DMS114 treated with DMSO at 0.1 percent for 48 hours (cell line): ENCODE data around the gene C1orf50.
A peak's percentile ranks its signal among the peaks of the same experiment; 100 is the strongest.
"Not testable (repeated sequence)": the region's sequence is repeated elsewhere in the genome, so short reads cannot be mapped to it uniquely, and the experiment has no call there.

ENCODE experiments used
- DNase-seq: peaks from one replicate; lab custom pipeline; 2025; ENCODE audit not compliant: unreplicated experiment; lab: John Stamatoyannopoulos, UW

C1orf50 gene

DNA sequence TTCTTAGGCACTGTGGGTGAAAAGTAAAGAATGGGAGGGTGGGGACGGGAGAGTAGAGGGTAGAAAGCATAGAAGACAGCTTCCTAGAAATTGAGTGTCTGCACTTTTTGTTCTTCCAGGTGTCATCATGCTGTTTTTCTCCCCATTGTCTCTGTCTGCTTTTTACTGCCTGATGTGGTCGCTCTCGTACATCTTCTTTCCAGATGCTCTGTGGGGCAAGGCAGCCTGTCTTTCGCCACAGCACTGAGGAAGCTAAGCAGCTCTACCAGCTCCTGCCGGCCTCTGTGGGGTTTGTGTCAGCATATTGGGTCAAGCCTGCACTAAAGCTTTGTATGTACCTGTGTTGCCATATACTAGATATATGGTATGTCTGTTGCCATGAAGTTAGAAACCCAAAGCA, 30.9 kb downstream of the C1orf50 start:
- DNase-seq: no peak

DNA sequence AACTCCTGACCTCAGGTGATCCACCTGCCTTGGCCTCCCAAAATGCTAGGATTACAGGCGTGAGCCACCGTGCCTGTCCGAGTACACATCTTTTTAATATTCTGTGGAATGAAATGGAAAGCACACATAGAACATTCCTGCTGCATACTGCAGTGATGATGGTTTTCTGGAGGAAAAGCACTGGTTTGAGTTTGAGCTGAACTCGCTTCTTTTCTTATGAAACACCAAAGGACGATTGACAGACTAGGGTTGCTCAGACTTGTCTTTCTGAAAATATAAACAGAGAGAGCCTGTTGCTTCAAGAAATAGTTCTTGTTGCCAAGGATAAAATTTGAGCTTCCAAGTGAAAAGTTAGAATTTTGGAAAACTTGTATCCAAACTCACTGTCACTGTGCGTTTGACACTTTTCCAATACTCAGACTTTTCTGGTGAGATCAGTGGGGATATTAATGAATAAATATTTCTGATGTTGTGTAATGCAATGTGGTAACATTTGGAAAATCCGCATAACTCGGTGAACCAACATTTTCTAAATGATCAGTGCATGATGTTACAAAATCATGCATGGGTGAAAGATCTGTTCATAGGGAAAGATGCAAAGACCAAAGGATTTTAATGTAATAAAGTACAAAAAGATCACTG, 34.9 kb downstream of the C1orf50 start:
- no peak for DNase-seq

DNA sequence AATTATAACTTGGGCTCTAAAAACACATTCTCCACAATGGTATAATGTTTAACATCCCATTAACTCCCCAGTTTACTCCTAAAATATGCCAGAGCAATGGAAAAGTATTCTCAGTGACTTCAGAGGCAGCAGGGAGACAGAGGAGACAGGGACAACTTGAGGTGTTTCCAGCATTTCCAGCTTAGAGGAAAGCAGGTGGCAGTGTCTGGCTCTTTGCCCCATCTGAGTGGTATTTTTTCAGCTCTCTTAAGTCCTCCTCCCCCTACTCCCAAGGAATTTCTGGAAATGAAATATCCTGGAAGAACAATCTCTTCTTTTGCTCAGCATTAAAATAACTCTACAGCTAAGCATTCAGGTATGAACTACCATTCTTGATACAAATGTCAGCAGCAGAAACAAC, 39.1 kb downstream of the C1orf50 start:
- no peak for DNase-seq

DNA sequence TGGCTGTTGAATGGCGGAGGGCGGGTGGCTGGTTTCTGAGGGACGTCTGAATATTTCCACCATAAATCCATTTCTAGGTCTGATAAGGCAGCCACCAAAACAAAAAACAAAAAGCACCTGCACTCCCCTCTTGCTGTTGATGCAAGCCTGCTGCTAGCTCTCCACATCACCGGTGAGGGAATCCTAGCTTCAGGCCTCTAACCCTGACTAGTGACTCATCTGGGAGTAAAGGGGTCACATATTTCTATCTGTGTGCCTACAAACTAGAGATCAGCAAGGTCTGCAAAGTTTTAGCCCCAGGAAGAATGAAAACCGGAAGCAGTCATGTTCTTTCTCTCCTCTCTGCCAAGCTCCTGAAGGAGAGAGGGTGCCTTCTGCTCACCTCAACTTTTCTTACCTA, 39.5 kb downstream of the C1orf50 start:
- no peak for DNase-seq

DNA sequence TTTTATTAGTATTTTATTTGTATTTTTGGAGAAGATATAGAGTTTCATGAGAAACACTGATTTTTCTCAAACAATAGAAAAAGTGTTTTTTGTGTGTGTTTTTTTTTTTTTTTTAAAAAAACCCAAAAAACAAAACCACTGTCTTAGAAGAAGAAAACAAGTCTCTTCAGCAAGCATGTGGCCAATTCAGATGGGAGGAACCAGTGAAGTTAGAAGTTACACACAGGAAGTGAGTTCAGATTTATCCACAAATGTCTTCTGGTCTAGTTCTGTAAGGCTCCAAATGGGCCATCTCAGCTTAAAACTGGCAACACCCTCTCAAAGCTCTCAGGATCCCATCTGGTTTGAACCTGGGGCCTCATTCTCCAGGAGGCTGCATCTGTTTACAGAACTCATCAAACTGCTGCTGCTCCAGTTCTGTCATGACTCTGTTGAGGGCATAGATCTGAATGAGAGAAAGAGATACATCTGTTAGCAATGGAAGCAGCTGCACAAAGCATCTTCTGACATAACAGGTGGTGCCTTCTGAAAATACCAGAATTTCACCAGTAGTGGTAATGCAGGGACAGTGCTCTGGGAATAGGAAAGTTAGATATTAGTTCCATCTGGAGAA, 40.1 kb downstream of the C1orf50 start:
- no peak for DNase-seq

DNA sequence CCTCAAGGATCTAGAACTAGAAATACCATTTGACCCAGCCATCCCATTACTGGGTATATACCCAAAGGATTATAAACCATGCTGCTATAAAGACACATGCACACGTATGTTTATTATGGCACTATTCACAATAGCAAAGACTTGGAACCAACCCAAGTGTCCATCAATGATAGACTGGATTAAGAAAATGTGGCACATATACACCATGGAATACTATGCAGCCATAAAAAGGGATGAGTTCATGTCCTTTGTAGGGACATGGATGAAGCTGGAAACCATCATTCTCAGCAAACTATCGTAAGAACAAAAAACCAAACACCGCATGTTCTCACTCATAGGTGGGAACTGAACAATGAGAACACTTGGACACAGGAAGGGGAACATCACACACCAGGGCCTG, 47.8 kb downstream of the C1orf50 start:
- not testable (repeated sequence) for DNase-seq

DNA sequence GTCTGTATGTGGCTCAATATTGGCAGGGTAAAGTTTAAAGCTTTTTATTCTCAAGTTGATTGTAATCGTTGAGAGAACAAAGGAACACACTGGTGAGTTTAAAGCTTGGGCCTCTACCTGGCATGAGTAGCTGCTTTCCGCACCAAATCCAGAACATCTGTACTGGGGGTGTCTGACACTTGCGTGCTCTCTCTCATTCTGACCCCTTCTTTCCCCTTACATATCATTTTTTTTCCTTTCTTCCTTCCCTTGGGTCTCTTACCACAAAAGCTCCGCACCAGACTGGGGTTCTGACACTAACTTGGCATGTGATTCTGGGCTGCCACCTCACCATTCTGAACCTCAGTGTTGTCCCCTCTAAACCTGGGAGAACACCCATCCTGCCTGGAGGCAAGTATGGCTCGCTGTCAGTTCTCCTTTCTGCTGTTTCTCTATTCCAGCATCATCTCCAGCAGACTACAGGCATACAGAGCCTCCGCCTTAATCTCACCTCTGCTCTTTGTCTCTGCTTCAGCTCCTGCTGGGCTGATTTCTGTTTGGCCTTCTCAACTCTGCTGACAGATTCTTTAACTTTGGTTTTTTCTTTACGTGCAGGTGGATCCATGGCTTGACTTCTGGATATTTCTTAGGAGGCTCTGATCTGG, 49.0 kb downstream of the C1orf50 start:
- DNase-seq: no peak

DNA sequence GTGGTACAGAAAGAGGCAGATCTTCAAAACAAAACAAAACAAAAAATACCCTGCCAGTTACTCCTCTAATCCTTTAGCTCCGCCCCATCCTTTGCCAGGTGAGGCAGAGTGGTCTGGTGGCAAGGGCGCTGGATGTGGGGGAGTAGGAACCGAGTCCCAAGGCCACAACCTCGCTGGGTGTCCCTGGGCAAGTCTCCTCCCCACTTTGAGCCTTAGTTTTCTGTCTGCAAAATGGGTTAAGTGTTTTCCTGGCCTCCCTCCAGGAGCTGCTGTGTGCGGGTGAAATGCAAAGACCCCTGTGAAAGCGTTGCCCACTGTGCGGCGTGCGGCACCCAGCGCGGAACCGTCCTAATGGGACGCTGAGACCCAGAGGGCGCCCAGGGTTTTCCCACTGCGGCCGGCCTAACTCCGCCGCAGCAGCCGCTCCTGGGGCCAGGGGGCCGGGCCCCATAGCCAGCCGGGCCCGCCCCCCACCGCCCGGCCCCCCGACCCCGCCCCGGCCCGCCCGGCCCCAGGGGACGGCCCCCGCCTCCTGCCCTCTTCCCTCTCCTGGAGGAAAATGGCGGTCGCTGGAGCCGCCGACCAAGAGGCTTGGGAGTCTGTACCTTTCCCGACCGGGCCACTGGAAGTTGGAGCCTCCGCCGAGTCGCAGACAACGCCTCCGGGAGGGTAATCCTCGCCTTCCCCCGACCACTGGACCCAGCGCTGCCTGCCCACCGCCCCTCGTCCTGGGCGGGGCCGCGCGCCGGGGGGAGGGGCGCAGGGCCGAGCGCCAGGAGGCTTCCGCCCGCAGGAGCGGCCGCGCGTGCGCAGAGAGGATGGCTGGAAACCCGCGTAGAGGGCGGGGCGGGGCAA, 49.8 kb downstream of the C1orf50 start, which contains the start of the genes ERMAP and SVBP:
ERMAP (plus strand) TSS at position 538 of the 855 bp plus-strand sequence. CDS start 13,327 bp downstream, outside the sequence.
SVBP (minus strand) TSS at position 813 of the 855 bp plus-strand sequence. CDS start 853 bp downstream, outside the sequence.
- DNase-seq: peak; percentile 79

DNA sequence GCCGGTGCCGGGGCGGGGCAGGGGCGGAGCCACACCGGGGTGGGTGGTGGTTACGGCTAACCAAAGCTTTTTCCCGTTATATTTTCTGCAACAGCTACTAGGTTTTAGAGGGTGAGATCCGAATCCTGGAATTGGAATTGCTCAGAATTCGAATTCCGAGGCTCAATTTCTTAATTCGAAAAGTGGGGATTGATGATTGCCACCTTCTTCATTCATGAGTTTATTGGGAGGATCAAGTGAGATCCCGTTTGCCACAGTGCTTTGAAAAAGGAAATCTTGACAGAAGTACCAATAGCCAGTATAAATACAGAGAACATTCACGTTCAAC, 50.4 kb downstream of the C1orf50 start:
- DNase-seq: peak; percentile 79

DNA sequence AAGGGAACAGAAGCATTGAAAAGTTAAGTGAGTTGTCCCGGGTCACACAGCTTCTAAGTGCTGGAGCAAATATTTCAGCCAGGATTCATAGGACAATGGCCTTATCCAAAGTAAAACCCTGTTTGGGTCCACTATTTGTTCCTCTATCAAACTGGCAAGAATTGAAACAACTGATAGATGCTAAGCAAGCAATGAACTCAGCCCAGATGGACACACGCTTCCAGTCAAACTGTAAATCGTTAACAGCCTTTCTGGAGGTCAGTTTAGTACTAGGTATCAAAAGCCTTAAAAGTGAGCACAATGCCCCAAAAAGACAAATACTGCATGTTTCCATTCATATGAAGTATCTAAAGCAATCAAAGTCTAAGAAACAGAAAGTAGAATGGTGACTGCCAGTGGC, 50.9 kb downstream of the C1orf50 start:
- DNase-seq: no peak

DNA sequence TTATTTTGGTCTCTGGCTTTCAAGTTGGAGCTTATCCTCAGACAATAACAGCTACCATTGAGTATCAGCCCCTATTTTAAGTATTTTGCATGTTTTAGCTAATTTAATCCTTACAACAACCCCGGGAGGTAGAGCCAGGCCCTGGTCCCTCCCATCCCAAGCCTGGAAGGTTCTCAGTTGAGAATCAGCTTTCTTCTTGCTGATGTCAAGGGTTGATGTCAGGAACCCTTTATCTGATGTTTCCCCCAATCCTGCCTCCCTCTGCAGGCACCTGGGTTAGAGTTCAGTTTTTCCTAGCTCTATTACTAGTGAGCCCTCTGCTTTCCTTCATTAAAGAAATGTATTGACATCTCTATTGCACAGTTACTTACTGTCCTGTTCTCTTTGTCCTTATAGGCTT, 53.8 kb downstream of the C1orf50 start:
- DNase-seq: no peak

DNA sequence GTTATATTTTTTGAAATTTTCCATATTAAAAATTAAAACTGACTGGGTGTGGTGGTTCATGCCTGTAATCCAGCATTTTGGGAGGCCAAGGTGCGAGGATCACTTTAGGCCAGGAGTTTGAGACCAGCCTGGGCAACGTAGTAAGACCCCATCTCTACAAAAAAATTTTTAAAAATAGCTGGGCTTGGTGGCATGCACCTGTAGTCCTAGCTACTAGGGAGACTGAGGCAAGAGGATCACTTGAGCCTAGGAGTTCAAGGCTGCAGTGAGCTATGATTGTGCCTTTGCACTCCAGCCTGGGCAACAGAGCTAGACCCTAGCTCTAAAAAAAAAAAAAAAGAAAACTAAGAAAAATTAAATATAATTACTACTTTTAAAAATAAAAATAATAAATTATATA, 54.6 kb downstream of the C1orf50 start:
- DNase-seq: no peak

DNA sequence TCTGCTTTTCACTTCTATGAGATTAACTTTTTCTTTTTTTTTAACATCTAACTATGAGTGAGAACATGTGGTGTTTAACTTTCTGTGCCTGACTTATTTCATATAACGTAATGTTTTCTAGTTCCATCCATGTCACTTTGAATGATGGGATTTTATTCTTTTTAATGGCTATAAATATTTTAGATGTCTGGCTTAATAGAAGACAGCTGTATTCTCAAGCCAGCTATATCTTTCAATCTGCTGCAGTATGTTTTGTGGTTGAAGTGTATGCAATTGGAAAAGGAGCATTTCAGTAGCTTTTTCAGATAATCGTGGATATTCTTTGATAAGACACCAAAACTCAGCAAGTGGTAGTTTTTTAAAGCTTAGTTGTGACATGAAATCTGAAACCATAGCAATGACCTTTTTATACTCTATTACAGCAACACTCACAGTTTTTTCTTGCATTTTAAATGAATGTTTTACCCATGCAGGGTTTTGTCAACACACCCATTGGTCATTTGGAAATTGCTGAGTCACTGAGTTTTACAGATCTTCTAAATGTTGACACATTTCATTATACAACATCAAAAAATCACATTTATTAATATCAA, 55.8 kb downstream of the C1orf50 start:
- no peak for DNase-seq

DNA sequence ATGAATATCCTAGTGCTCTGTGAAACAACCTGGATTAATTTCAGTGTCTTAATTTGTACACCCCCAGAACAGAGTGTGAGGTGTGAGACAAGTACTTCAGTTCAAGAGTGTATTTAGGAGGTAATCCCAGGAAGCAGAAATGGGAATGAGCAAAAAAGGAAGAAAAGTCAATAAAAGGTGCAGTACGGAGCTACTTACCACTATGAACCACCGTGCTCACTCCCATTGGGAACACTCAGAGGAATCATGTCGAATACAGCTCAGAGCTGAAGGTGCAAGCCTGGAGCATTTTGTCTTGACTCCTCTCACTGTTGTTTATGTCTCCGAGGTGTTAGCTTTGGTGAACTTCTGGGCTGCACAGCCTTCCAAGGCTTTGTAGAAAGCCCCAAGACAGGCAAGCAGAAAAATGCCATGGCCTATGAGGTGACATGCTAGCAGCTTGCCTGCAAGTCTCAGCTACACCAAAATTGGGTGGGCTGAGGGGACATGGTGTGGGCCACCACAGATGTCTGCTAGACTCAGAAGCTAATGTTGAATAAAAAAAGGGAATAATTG, 57.5 kb downstream of the C1orf50 start:
- DNase-seq: no peak

DNA sequence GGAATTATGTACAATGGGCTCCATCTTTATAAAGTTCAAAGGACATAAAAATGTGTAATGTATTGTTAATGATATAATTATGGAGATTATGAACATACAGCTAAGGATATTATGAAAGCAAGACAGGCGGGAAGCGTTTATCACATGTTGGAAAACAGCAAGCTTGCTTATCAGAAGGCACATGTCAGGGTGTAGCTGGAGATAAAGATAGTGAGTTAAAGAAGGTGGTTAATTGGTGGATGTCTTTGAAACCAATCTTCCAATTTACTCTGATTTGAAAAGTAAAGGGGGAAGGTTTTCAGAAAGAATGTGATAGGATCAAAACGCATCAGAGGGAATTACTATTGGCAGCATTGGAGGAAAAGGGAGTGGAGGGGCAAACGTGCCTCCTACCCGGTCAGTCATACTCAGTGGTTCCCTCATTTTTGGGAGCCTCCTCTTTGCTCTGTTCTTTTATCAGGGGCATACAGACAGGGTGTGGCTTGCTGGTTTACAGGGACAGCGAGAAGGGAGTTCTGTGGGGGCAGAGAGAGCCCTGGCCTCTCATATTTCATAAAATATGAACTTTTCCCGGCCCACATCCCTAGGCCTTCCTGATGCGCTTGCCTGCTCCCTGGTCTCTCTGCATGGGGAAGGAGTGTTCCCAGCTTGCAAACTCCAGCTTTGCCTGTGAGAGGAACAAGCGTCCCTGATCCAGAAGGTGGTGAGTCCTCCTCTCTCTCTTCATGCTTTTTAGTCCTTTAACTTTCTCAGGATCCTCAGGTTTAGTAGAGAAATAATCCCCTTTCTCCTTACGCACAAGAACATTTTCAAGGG, 58.2 kb downstream of the C1orf50 start:
- DNase-seq: no peak
